HEK293 (cell line): ENCODE measurements around the gene F3.
A peak's percentile ranks its signal among the peaks of the same experiment; 100 is the strongest.

ENCODE experiments used
- BCL11B ChIP-seq: fragments of 450-650 bp; formaldehyde crosslinking; IDR thresholded peaks from 2 replicates; pipeline ENCODE4 v1.5.1; 2016; ENCODE audit warnings: low read depth, missing biosample characterization, missing genetic modification characterization
- GLIS2 ChIP-seq: fragments of 450-650 bp; formaldehyde crosslinking; IDR thresholded peaks from 2 replicates; pipeline ENCODE4 v1.5.1; 2016; ENCODE audit warnings: missing biosample characterization, missing genetic modification characterization
- HOXA7 ChIP-seq: sonication (generic); formaldehyde crosslinking; IDR thresholded peaks from 2 replicates; pipeline ENCODE4 v1.8.1; 2022; ENCODE audit warnings: missing genetic modification reagents, borderline replicate concordance
- IKZF3 ChIP-seq: fragments of 450-650 bp; IDR thresholded peaks from 2 replicates; pipeline ENCODE4 v1.5.0; 2018; ENCODE audit warnings: missing biosample characterization, mild to moderate bottlenecking, missing genetic modification characterization, moderate library complexity
- ZBTB7A ChIP-seq: fragments of 450-650 bp; formaldehyde crosslinking; IDR thresholded peaks from 2 replicates; pipeline ENCODE4 v1.5.1; 2016; ENCODE audit warnings: low read depth, missing biosample characterization, missing genetic modification characterization
- ZFHX2 ChIP-seq: fragments of 450-650 bp; formaldehyde crosslinking; conservative IDR thresholded peaks from 2 replicates; pipeline ENCODE4 v1.5.1; 2016; ENCODE audit warnings: missing biosample characterization, missing genetic modification characterization
- ZNF2 ChIP-seq: fragments of 450-650 bp; formaldehyde crosslinking; IDR thresholded peaks from 2 replicates; pipeline ENCODE4 v1.5.1; 2016; ENCODE audit warnings: missing biosample characterization, missing genetic modification characterization
- ZNF202 ChIP-seq: fragments of 450-650 bp; formaldehyde crosslinking; IDR thresholded peaks from 2 replicates; pipeline ENCODE4 v1.5.1; 2016; ENCODE audit warnings: missing biosample characterization, missing genetic modification characterization, borderline replicate concordance
- ZNF302 ChIP-seq: fragments of 450-650 bp; formaldehyde crosslinking; IDR thresholded peaks from 2 replicates; pipeline ENCODE4 v1.5.1; 2016; ENCODE audit warnings: missing biosample characterization, missing genetic modification characterization, low read depth
- ZNF324 ChIP-seq: fragments of 450-650 bp; formaldehyde crosslinking; IDR thresholded peaks from 2 replicates; pipeline ENCODE4 v1.5.1; 2016; ENCODE audit warnings: missing biosample characterization, missing genetic modification characterization
- ZNF341 ChIP-seq: fragments of 450-650 bp; formaldehyde crosslinking; IDR thresholded peaks from 2 replicates; pipeline ENCODE4; 2016; ENCODE audit warnings: low read depth, missing biosample characterization, missing genetic modification characterization
- ZNF362 ChIP-seq: fragments of 450-650 bp; formaldehyde crosslinking; IDR thresholded peaks from 2 replicates; pipeline ENCODE4 v1.5.1; 2016; ENCODE audit warnings: missing biosample characterization, missing genetic modification characterization
- ZNF391 ChIP-seq: fragments of 450-650 bp; formaldehyde crosslinking; IDR thresholded peaks from 2 replicates; pipeline ENCODE4 v1.5.1; 2016; ENCODE audit warnings: low read depth, missing biosample characterization, missing genetic modification characterization, borderline replicate concordance
- ZNF404 ChIP-seq: fragments of 450-650 bp; formaldehyde crosslinking; IDR thresholded peaks from 2 replicates; pipeline ENCODE4 v1.5.1; 2017; ENCODE audit warnings: missing biosample characterization, missing genetic modification characterization
- ZNF473 ChIP-seq: fragments of 450-650 bp; formaldehyde crosslinking; IDR thresholded peaks from 2 replicates; pipeline ENCODE4 v1.5.1; 2017; ENCODE audit warnings: missing biosample characterization, missing genetic modification characterization
- ZNF558 ChIP-seq: fragments of 450-650 bp; formaldehyde crosslinking; IDR thresholded peaks from 2 replicates; pipeline ENCODE4 v1.5.1; 2016; ENCODE audit warnings: missing biosample characterization, missing genetic modification characterization
- ZNF560 ChIP-seq: fragments of 450-650 bp; formaldehyde crosslinking; IDR thresholded peaks from 2 replicates; pipeline ENCODE4 v1.5.1; 2017; ENCODE audit warnings: missing biosample characterization, missing genetic modification characterization, borderline replicate concordance
- ZNF561 ChIP-seq: fragments of 450-650 bp; IDR thresholded peaks from 2 replicates; pipeline ENCODE4 v1.5.1; 2018; ENCODE audit warnings: missing biosample characterization, missing genetic modification characterization, borderline replicate concordance
- ZNF585B ChIP-seq: fragments of 450-650 bp; formaldehyde crosslinking; IDR thresholded peaks from 2 replicates; pipeline ENCODE4 v1.5.1; 2016; ENCODE audit warnings: missing biosample characterization, missing genetic modification characterization
- ZNF777 ChIP-seq: fragments of 450-650 bp; formaldehyde crosslinking; IDR thresholded peaks from 2 replicates; pipeline ENCODE4 v1.5.1; 2017; ENCODE audit warnings: missing biosample characterization, missing genetic modification characterization, borderline replicate concordance
- ZSCAN16 ChIP-seq: fragments of 450-650 bp; formaldehyde crosslinking; IDR thresholded peaks from 2 replicates; pipeline ENCODE4 v1.5.1; 2016; ENCODE audit warnings: missing biosample characterization, missing genetic modification characterization
- ZSCAN5A ChIP-seq: fragments of 450-650 bp; formaldehyde crosslinking; IDR thresholded peaks from 2 replicates; pipeline ENCODE4 v1.5.1; 2016; ENCODE audit warnings: missing biosample characterization, missing genetic modification characterization
- ZXDB ChIP-seq: fragments of 450-650 bp; formaldehyde crosslinking; IDR thresholded peaks from 2 replicates; pipeline ENCODE4 v1.5.1; 2016; ENCODE audit warnings: missing biosample characterization, missing genetic modification characterization
- TF ChIP-seq, protein P1 (sequence below): fragments of 450-650 bp; formaldehyde crosslinking; conservative IDR thresholded peaks from 2 replicates; pipeline ENCODE4 v1.5.1; 2016; ENCODE audit warnings: low read depth, missing biosample characterization, missing genetic modification characterization
- TF ChIP-seq, protein P2 (sequence below): fragments of 450-650 bp; formaldehyde crosslinking; IDR thresholded peaks from 2 replicates; pipeline ENCODE4 v1.5.1; 2016; ENCODE audit warnings: missing biosample characterization, missing genetic modification characterization
- TF ChIP-seq, protein P3 (sequence below): fragments of 450-650 bp; formaldehyde crosslinking; IDR thresholded peaks from 2 replicates; pipeline ENCODE4 v1.5.1; 2016; ENCODE audit warnings: missing biosample characterization, missing genetic modification characterization
- TF ChIP-seq, protein P4 (sequence below): fragments of 450-650 bp; formaldehyde crosslinking; IDR thresholded peaks from 2 replicates; pipeline ENCODE4 v1.5.1; 2016; ENCODE audit warnings: missing biosample characterization, missing genetic modification characterization

Gene F3

GRCh38 chr1:94541246-94542087 lies at the start of gene F3 (continued):
- TF ChIP-seq, protein P1, sequence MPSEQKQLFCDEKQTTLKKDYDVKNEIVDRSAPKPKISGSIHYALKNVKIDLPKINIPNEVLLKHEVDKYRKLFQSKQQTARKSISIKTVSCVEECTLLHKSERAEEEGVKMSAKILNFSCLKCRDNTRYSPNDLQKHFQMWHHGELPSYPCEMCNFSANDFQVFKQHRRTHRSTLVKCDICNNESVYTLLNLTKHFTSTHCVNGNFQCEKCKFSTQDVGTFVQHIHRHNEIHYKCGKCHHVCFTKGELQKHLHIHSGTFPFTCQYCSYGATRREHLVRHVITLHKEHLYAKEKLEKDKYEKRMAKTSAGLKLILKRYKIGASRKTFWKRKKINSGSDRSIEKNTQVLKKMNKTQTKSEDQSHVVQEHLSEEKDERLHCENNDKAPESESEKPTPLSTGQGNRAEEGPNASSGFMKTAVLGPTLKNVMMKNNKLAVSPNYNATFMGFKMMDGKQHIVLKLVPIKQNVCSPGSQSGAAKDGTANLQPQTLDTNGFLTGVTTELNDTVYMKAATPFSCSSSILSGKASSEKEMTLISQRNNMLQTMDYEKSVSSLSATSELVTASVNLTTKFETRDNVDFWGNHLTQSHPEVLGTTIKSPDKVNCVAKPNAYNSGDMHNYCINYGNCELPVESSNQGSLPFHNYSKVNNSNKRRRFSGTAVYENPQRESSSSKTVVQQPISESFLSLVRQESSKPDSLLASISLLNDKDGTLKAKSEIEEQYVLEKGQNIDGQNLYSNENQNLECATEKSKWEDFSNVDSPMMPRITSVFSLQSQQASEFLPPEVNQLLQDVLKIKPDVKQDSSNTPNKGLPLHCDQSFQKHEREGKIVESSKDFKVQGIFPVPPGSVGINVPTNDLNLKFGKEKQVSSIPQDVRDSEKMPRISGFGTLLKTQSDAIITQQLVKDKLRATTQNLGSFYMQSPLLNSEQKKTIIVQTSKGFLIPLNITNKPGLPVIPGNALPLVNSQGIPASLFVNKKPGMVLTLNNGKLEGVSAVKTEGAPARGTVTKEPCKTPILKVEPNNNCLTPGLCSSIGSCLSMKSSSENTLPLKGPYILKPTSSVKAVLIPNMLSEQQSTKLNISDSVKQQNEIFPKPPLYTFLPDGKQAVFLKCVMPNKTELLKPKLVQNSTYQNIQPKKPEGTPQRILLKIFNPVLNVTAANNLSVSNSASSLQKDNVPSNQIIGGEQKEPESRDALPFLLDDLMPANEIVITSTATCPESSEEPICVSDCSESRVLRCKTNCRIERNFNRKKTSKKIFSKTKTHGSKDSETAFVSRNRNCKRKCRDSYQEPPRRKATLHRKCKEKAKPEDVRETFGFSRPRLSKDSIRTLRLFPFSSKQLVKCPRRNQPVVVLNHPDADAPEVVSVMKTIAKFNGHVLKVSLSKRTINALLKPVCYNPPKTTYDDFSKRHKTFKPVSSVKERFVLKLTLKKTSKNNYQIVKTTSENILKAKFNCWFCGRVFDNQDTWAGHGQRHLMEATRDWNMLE (tag by site-specific recombination) = no peak
- TF ChIP-seq ZNF324 (no peak), ZNF302 (tag by site-specific recombination) (no peak), ZNF777 (tag by site-specific recombination) (peak; percentile 82; the same call in 1 of the 2 replicates), ZNF2 (tag by site-specific recombination) (no peak), HOXA7 (CRISPR knock-in tag) (no peak), BCL11B (tag by site-specific recombination) (no peak), ZNF473 (tag by site-specific recombination) (no peak), ZSCAN16 (tag by site-specific recombination) (no peak), ZNF561 (0 out of 2 replicates have a peak, but pooled peaks have one; percentile 8), ZBTB7A (peak; percentile 18; the same call in 1 of the 2 replicates), ZFHX2 (tag by site-specific recombination) (peak; percentile 62), ZNF558 (no peak), ZXDB (tag by site-specific recombination) (peak; percentile 56; the same call in 1 of the 2 replicates), ZNF362 (tag by site-specific recombination) (no peak), IKZF3 (peak; percentile 79; the same call in 1 of the 2 replicates), ZSCAN5A (tag by site-specific recombination) (0 out of 2 replicates have a peak, but pooled peaks have one; percentile 33), ZNF585B (tag by site-specific recombination) (no peak), ZNF391 (tag by site-specific recombination) (no peak; the same call in 1 of the 2 replicates), ZNF202 (tag by site-specific recombination) (no peak), ZNF404 (no peak), GLIS2 (tag by site-specific recombination) (peak; percentile 71), ZNF341 (tag by site-specific recombination) (no peak), ZNF560 (tag by site-specific recombination) (no peak)
- TF ChIP-seq, protein P2, sequence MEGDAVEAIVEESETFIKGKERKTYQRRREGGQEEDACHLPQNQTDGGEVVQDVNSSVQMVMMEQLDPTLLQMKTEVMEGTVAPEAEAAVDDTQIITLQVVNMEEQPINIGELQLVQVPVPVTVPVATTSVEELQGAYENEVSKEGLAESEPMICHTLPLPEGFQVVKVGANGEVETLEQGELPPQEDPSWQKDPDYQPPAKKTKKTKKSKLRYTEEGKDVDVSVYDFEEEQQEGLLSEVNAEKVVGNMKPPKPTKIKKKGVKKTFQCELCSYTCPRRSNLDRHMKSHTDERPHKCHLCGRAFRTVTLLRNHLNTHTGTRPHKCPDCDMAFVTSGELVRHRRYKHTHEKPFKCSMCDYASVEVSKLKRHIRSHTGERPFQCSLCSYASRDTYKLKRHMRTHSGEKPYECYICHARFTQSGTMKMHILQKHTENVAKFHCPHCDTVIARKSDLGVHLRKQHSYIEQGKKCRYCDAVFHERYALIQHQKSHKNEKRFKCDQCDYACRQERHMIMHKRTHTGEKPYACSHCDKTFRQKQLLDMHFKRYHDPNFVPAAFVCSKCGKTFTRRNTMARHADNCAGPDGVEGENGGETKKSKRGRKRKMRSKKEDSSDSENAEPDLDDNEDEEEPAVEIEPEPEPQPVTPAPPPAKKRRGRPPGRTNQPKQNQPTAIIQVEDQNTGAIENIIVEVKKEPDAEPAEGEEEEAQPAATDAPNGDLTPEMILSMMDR (tag by site-specific recombination) = peak; percentile 50
- TF ChIP-seq, protein P3, sequence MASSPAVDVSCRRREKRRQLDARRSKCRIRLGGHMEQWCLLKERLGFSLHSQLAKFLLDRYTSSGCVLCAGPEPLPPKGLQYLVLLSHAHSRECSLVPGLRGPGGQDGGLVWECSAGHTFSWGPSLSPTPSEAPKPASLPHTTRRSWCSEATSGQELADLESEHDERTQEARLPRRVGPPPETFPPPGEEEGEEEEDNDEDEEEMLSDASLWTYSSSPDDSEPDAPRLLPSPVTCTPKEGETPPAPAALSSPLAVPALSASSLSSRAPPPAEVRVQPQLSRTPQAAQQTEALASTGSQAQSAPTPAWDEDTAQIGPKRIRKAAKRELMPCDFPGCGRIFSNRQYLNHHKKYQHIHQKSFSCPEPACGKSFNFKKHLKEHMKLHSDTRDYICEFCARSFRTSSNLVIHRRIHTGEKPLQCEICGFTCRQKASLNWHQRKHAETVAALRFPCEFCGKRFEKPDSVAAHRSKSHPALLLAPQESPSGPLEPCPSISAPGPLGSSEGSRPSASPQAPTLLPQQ (tag by site-specific recombination) = no peak; the same call in 1 of the 2 replicates
- TF ChIP-seq, protein P4, sequence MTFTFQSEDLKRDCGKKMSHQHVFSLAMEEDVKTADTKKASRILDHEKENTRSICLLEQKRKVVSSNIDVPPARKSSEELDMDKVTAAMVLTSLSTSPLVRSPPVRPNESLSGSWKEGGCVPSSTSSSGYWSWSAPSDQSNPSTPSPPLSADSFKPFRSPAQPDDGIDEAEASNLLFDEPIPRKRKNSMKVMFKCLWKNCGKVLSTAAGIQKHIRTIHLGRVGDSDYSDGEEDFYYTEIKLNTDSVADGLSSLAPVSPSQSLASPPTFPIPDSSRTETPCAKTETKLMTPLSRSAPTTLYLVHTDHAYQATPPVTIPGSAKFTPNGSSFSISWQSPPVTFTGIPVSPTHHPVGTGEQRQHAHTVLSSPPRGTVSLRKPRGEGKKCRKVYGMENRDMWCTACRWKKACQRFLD (tag by site-specific recombination) = no peak
